ENCODE results near the gene PPP1R16B.
"Not testable (repeated sequence)": the region's sequence is repeated elsewhere in the genome, so short reads cannot be mapped to it uniquely, and the experiment has no call there.

PPP1R16B gene

DNA sequence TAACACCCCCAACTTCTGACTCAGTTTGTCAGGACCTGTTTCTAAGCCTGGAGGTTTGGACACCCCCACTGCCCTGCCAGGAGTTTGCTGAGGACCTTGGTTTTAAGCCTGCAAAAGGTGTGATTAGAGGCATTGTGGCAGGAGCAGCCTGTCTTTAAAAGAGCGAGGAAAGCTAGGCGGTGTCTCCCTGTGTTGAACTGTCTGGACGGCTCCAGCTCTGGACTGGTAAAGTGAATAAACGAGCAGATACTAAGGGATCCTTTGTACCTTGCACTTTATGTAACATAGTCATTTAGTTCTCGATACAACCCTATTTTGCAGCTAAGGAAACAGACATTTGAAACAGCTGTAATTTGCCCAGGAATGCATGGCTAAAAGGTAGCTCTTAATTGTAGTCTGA lies 135.1 kb downstream of the PPP1R16B start:
- no peak for DNase-seq

- DNase-seq, result no peak
Observed at GRCh38 chr20:38941726-38942389, 136.4 kb downstream of the PPP1R16B start.

DNA sequence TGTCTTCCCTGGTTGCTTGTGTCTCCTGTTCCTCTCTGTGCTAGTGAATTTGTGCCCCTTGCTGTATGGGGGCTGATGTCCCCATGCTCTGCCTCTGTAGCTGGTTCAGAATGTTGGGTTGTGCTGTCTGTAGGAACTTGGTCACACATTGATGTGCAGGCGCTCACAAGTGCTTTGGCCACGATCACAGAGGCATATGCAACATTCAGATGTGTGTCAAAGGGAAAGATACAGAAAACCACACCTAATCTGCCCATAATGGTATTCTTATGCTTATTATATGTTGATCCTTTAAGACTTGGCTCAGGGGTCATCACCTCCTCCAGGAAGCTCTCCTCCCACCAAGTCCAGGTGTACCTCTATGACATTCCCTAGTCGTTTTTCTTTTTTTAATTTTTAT lies 139.5 kb downstream of the PPP1R16B start:
- DNase-seq, result no peak

DNA sequence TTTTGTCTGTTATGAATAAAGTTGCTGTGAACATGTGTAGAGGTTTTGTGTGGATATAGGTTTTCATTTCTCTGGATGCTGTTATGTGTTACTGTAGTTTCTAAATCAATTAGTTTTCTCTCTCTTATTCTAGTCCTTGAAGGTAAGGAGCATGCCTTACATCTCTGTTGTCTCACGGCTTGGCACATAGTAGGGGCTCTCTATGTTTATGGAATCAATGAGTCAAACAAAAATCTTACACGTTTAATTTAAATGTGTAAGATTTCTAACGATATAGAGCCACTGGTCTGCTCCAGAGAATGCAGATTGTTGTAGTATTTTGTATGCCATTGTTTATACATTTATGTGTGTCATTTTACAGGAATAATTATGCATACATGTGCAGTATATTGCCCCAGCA lies 141.3 kb downstream of the PPP1R16B start:
- no peak for DNase-seq

DNA sequence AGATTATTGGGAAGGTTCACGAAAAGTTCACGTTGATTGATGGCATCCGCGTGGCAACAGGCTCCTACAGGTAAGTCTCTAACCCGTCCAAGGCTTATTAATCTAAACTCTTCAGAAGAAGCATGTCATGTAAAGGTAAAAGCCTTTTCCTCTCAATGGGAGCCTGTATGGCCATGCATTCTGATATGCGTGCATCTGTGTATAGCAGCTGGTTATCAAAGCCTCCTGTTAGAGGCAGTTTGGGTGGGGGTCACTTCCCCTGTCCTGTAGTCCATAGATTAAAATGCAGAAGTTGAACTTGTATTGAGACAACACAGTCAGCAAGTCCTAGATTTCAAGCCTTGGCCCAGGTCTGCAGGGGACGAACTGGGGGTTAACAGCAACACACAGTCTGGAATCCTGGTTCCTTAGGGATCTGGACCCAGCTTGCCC lies 142.4 kb downstream of the PPP1R16B start:
- no peak for DNase-seq

- DNase-seq, result no peak
Observed at GRCh38 chr20:38950254-38950653, 144.8 kb downstream of the PPP1R16B start.

DNA sequence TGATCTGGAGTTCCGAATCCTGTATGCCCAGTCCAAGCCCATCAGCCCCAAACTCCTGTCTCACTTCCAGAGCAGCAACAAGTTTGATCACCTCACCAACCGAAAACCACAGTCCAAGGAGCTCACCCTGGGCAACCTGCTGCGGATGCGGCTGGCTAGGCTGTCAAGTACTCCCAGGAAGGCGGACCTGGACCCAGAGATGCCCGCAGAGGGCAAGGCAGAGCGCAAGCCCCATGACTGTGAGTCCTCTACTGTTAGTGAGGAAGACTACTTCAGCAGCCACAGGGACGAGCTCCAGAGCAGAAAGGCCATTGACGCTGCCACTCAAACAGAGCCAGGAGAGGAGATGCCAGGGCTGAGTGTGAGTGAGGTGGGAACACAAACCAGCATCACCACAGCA lies 146.1 kb downstream of the PPP1R16B start:
- DNase-seq, result no peak

DNA sequence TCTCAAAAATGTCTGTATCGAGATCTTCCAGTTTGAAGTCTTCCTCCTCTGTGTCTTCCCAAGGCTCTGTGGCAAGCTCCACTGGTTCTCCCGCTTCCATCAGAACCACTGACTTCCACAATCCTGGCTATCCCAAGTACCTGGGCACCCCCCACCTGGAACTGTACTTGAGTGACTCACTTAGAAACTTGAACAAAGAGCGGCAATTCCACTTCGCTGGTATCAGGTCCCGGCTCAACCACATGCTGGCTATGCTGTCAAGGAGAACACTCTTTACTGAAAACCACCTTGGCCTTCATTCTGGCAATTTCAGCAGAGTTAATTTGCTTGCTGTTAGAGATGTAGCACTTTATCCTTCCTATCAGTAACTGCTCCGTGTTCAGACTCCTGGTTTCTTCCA lies 146.7 kb downstream of the PPP1R16B start:
- no peak for DNase-seq

- no peak for DNase-seq
Observed at GRCh38 chr20:38953630-38954340, 148.3 kb downstream of the PPP1R16B start.

GRCh38 chr20:38957235-38957876 lies 151.9 kb downstream of the PPP1R16B start:
- no peak for DNase-seq

GRCh38 chr20:38957915-38958485 lies 152.5 kb downstream of the PPP1R16B start:
- no peak for DNase-seq

- not testable (repeated sequence) for DNase-seq
Observed at GRCh38 chr20:38960187-38960687, 154.7 kb downstream of the PPP1R16B start.

- no peak for DNase-seq
Observed at GRCh38 chr20:38961530-38962043, 156.1 kb downstream of the PPP1R16B start.

GRCh38 chr20:38962044-38962927 lies 156.8 kb downstream of the PPP1R16B start, which contains the start of gene DHX35:
TSS of gene DHX35 (plus strand) at chr20:38962344. CDS start at chr20:38962368, 24 bp downstream.
- peak; percentile 98 for DNase-seq

GRCh38 chr20:38962928-38963401 lies 157.5 kb downstream of the PPP1R16B start:
- no peak for DNase-seq

DNA sequence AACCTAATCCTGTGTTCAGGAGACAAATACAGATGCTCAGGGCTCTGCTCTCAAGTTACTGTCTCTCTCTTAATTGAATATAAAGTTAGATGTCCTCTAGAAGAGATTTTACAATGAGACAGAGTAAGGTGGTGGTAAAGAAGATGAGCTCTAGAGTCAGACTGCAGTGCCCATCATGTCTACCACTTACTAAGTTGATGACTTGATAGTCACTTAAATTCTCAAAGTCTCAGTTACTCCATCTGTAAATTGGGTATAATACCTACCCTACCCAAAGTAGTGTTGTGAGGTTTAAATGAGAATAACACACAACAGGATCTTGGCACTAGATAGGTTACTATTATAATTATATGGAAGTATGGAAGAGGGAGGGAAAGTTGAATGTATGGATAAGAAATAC lies 158.2 kb downstream of the PPP1R16B start:
- DNase-seq, result no peak

GRCh38 chr20:38965264-38965663 lies 159.8 kb downstream of the PPP1R16B start:
- DNase-seq, result no peak

DNA sequence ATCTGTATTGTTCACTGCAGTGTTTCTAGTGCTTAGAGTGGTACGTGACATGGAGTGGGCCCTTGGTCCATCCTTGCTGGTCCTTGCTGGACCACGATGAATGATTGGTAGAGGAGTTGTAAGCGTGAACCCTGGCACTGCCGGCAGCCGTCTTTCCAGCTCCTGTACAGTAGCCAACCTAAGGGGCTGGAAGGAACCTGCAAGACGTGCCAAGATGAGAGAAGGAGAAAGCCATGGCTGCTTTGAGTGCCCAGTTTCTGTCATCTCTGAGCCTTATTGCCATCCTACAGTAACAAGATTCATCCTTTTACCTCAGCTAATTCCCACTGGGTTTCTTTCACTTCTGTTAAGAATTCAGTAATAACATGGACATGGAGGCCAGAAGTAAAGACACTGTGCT lies 162.6 kb downstream of the PPP1R16B start:
- no peak for DNase-seq

DNA sequence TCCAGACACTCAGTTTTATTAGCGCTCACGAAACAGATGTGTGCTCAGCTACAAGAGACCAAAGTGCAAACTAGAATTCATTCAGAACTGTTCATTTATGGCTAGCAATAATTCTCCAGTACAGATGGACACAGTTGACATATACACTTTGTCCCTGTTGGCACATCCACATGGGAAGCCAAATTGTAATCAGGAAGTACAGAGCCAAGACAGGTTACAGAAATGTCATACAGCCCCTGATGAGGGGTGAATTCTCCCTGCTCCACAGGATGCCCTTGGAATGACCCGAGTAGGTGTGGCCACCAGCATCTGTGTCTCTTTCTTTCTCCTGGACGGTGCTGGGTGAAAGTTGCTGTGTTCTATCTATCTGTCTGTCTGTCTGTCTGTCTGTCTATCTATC lies 164.2 kb downstream of the PPP1R16B start:
- DNase-seq, result no peak

DNA sequence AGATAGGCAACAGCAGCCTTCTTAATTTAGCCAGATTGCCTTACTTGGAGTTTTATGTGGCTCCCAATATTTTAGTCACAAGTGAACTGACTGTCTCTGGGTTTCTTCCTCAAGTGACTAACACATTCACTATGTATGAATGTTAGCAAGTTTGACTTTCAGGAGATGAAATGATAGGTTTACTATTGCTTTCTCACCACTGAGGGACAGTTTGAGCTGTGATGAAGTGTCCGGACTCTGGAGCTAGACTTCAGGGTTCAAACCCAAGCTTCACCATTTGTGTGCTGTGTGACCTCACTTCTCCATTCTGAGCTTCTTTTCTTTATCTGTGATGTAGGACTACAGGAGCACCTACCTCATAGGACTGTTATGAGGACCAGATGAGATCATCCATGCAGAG lies 164.8 kb downstream of the PPP1R16B start:
- DNase-seq, result no peak

Measured in activated CD4-positive, alpha-beta T cell treated with anti-CD3 and anti-CD28 coated beads for 1 hour (primary cell).